Measurements from ENCODE around the gene SMIM26. TPM values are rescaled to one million over a fixed set of nuclear protein-coding genes. Genes with fewer than 3 reads are reported as not detected.
A peak's percentile ranks its signal among the peaks of the same experiment; 100 is the strongest.

SMIM26 gene
- total RNA-seq, 2 experiments from 2014 or later = 61.4 to 64.7 TPM

DNA sequence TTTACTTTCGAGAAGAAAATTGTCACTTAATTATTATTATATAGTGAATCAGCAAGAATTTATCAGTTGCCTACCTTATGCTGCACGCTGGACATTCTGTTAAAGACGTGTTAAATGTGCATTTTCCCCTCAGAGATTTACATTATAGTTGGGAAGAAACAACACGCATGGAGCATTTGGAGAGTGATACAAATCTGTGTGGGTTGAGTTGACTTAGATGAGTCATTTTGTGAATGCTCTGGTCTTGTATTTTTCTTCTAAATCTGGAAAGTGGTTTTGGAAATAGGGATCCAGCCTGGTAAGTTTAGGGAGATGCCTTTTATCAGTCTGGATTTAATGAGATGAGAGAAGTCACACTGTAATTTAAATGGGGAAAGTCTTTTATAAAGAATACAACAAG, 24.0 kb upstream of the SMIM26 start:
- ChIA-PET CTCF (no interaction called here), POLR2A (no interaction called here)
- Mint-ChIP-seq H3K4me1 (no peaks in the 10 kb centered on the region), H3K36me3 (ENCODE audit: low read depth) (peaks cover 70% of the 10 kb centered on the region), H3K4me3 (no peak overlapping the region), H3K27me3 (no peaks in the 10 kb centered on the region), H3K9me3 (no peaks in the 10 kb centered on the region), H3K27ac (no peak overlapping the region)
- DNase-seq = no peak

DNA sequence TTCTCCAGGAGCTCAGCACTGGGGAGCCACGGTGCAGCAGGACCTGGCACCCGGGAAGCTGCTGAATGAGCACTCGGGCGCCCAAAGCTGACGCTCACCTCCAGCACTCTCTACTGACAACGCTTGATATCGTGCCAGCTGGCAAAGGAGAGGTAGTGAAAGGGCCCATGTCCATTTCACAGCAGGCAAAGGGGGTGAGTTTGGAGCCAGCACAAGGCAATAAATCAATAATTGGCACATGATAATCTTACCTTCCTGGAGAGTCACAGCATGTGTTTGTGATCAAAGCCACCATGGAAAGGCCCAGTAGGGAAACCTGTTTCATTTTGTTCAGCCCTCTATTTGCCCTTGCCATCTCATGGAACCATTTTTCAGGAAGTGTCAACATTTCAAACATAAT, 23.3 kb upstream of the SMIM26 start:
- Mint-ChIP-seq H3K4me1 (no peaks in the 10 kb centered on the region), H3K36me3 (ENCODE audit: low read depth) (peaks cover 69% of the 10 kb centered on the region), H3K4me3 (no peak overlapping the region), H3K27me3 (no peaks in the 10 kb centered on the region), H3K9me3 (no peaks in the 10 kb centered on the region), H3K27ac (no peak overlapping the region)
- CTCF ChIA-PET = no interaction called here
- POLR2A ChIA-PET = no interaction called here
- no peak for DNase-seq

GRCh38 chr20:18545566-18545965, 21.7 kb upstream of the SMIM26 start:
- Mint-ChIP-seq H3K4me1 (no peaks in the 10 kb centered on the region), H3K36me3 (ENCODE audit: low read depth) (peaks cover 66% of the 10 kb centered on the region), H3K27me3 (no peaks in the 10 kb centered on the region), H3K4me3 (no peak overlapping the region), H3K9me3 (no peaks in the 10 kb centered on the region), H3K27ac (no peak overlapping the region)
- ChIA-PET POLR2A (interaction anchor here (1.2 kb wide), 1 partner anchor 21 kb away, joined by 4 read pairs; the partner anchor contains the start of gene SMIM26), CTCF (interaction anchor here (0.6 kb wide), 1 partner anchor 40 kb away, joined by 4 read pairs; no protein-coding TSS in a partner anchor)
- no peak for DNase-seq

GRCh38 chr20:18548465-18548864, 18.8 kb upstream of the SMIM26 start:
- H3K4me1 Mint-ChIP-seq = no peaks in the 10 kb centered on the region
- no peak for DNase-seq
- H3K9me3 Mint-ChIP-seq = no peaks in the 10 kb centered on the region
- H3K27ac Mint-ChIP-seq = no peak overlapping the region
- ChIA-PET POLR2A (interaction anchor here (2.2 kb wide), 1 partner anchor 41 kb away, joined by 7 read pairs; the partner anchor contains the start of gene SEC23B), CTCF (no interaction called here)
- H3K36me3 Mint-ChIP-seq (ENCODE audit: low read depth) = peaks cover 63% of the 10 kb centered on the region
- H3K4me3 Mint-ChIP-seq = no peak overlapping the region
- H3K27me3 Mint-ChIP-seq = no peaks in the 10 kb centered on the region

DNA sequence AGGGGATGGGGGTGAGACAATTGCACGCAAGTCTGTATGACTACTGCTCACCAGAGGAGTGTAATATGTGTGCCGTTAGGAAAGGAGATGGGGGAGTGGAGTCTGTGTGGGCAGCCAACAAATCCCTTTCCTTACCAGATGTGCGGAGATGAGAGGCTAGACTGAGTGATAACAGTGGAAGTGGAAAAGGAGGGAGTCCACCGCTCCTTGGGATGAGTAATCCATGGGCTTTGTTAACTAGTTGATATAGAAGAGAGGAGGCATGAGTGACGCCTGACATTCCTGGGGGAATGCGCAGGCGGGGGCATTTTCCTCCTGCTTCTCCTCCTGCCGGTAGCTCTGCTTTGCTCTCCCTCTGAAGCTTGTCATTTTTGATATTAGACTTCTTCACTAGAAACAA, 13.5 kb upstream of the SMIM26 start:
- CTCF ChIA-PET = no interaction called here

GRCh38 chr20:18567739-18568091, 483 bp downstream of the SMIM26 start:
- CTCF ChIA-PET = no interaction called here
- H3K4me3 Mint-ChIP-seq = peak overlapping the region; percentile 95
- peaks cover 39% of the 10 kb centered on the region for H3K36me3 Mint-ChIP-seq (ENCODE audit: low read depth)
- H3K27me3 Mint-ChIP-seq = no peaks in the 10 kb centered on the region
- H3K27ac Mint-ChIP-seq = peak overlapping the region; percentile 89
- POLR2A ChIA-PET = interaction anchor here (2.1 to 3.8 kb wide), 2 partner anchors 60 to 101 kb away, joined by 9 to 25 read pairs; partner anchors contain the start of genes DZANK1, POLR3F and SEC23B
- DNase-seq = no peak
- H3K4me1 Mint-ChIP-seq = peaks cover 23% of the 10 kb centered on the region
- H3K9me3 Mint-ChIP-seq = peaks cover 3% of the 10 kb centered on the region

More for the DNA sequence above, 13.5 kb upstream of the SMIM26 start:
- Mint-ChIP-seq H3K27ac (no peak overlapping the region), H3K27me3 (no peaks in the 10 kb centered on the region), H3K36me3 (ENCODE audit: low read depth) (peaks cover 60% of the 10 kb centered on the region), H3K4me3 (no peak overlapping the region), H3K9me3 (no peaks in the 10 kb centered on the region), H3K4me1 (no peaks in the 10 kb centered on the region)
- POLR2A ChIA-PET = interaction anchor here (1.5 kb wide), 1 partner anchor 46 kb away, joined by 4 read pairs; the partner anchor contains the start of gene SEC23B
- DNase-seq = no peak

GRCh38 chr20:18571009-18571408, 3.8 kb downstream of the SMIM26 start:
- H3K9me3 Mint-ChIP-seq = peaks cover 3% of the 10 kb centered on the region
- peaks cover 35% of the 10 kb centered on the region for H3K36me3 Mint-ChIP-seq (ENCODE audit: low read depth)
- H3K27me3 Mint-ChIP-seq = no peaks in the 10 kb centered on the region
- H3K4me1 Mint-ChIP-seq = peaks cover 21% of the 10 kb centered on the region
- no peak overlapping the region for H3K4me3 Mint-ChIP-seq
- CTCF ChIA-PET = interaction anchor here (0.6 kb wide), 1 partner anchor 43 kb away, joined by 3 read pairs; no protein-coding TSS in a partner anchor
- DNase-seq = no peak
- POLR2A ChIA-PET = no interaction called here
- H3K27ac Mint-ChIP-seq = no peak overlapping the region

DNA sequence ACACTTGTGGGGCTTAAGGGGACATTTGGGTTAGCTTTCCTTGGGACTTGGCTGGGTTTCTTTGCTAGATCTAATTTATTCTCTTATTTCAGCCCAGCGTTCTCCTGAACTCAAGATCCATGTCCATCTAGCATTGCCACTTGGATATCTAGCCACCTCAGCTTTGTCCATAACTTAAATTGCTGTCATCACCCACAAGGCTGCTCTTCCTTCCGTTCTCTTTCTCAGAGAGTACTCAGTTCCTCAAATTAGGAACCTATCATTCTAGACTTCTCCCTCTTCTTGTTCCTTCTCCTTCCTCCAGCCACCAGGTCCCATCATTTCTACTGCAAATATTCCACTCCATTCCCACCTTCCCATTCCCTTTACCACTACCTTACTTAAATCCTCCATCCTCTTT, 4.3 kb downstream of the SMIM26 start:
- H3K4me1 Mint-ChIP-seq = peaks cover 18% of the 10 kb centered on the region
- H3K36me3 Mint-ChIP-seq (ENCODE audit: low read depth) = peaks cover 35% of the 10 kb centered on the region
- H3K9me3 Mint-ChIP-seq = peaks cover 3% of the 10 kb centered on the region
- ChIA-PET CTCF (no interaction called here), POLR2A (no interaction called here)
- no peaks in the 10 kb centered on the region for H3K27me3 Mint-ChIP-seq
- H3K4me3 Mint-ChIP-seq = no peak overlapping the region
- DNase-seq = no peak
- H3K27ac Mint-ChIP-seq = no peak overlapping the region

GRCh38 chr20:18577942-18578341, 10.7 kb downstream of the SMIM26 start:
- CTCF ChIA-PET = no interaction called here

DNA sequence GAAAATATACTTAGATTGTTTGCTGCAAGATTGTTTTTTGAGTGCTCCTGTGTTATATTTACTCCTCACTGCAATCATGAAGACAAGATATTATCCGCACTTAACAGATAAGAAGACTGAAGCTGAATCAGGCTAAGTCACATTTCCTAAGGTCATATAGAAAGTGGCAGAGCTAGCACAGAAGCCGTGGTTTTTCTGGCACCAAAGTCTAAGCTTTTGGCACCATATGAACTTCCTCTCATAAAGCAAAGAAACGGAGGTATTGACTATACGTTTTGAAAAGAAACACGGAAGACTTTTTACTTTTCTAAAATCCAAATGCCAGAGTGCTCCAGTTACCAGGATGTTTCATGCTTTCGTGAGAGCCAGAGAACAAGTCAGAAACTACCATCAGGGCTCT, 11.3 kb downstream of the SMIM26 start:
- Mint-ChIP-seq H3K4me1 (peaks cover 3% of the 10 kb centered on the region), H3K4me3 (no peak overlapping the region), H3K9me3 (no peaks in the 10 kb centered on the region), H3K27ac (no peak overlapping the region), H3K36me3 (ENCODE audit: low read depth) (no peaks in the 10 kb centered on the region), H3K27me3 (no peaks in the 10 kb centered on the region)
- CTCF ChIA-PET = no interaction called here
- DNase-seq = no peak
- POLR2A ChIA-PET = no interaction called here

More at GRCh38 chr20:18577942-18578341, 10.7 kb downstream of the SMIM26 start:
- Mint-ChIP-seq H3K27me3 (no peaks in the 10 kb centered on the region), H3K27ac (no peak overlapping the region), H3K4me3 (no peak overlapping the region), H3K36me3 (ENCODE audit: low read depth) (no peaks in the 10 kb centered on the region), H3K4me1 (peaks cover 3% of the 10 kb centered on the region), H3K9me3 (no peaks in the 10 kb centered on the region)
- POLR2A ChIA-PET = no interaction called here
- DNase-seq = no peak

DNA sequence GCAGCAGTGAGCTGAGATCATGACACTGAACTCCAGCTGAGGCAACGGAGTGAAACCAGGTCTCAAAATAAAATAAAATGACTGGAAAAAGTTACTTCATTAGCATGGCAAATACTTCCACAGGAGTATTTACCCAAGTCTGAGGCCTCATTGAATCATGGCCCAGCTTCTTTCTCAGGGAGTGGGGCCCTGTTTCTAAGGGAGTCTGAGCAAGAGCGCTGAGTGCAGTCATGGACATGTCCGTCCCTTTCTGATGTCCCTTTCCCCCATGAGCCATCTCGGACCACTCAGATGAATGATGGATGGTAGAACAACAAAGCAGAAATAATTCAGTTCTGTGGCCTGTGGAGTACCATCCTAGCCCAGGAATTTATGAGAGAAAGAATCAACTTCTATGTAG, 12.8 kb downstream of the SMIM26 start:
- Mint-ChIP-seq H3K4me1 (peaks cover 3% of the 10 kb centered on the region), H3K4me3 (no peak overlapping the region), H3K27me3 (peaks cover 6% of the 10 kb centered on the region), H3K27ac (no peak overlapping the region), H3K9me3 (no peaks in the 10 kb centered on the region), H3K36me3 (ENCODE audit: low read depth) (no peaks in the 10 kb centered on the region)
- POLR2A ChIA-PET = no interaction called here
- CTCF ChIA-PET = no interaction called here
- DNase-seq = no peak

GRCh38 chr20:18585134-18585533, 17.9 kb downstream of the SMIM26 start:
- no peak overlapping the region for H3K4me3 Mint-ChIP-seq
- POLR2A ChIA-PET = interaction anchor here (1.2 kb wide), 1 partner anchor 18 kb away, joined by 3 read pairs; the partner anchor contains the start of gene SMIM26
- peaks cover 25% of the 10 kb centered on the region for H3K4me1 Mint-ChIP-seq
- H3K9me3 Mint-ChIP-seq = no peaks in the 10 kb centered on the region
- H3K27me3 Mint-ChIP-seq = peaks cover 6% of the 10 kb centered on the region
- H3K27ac Mint-ChIP-seq = no peak overlapping the region
- no peaks in the 10 kb centered on the region for H3K36me3 Mint-ChIP-seq (ENCODE audit: low read depth)
- DNase-seq = no peak
- CTCF ChIA-PET = no interaction called here

DNA sequence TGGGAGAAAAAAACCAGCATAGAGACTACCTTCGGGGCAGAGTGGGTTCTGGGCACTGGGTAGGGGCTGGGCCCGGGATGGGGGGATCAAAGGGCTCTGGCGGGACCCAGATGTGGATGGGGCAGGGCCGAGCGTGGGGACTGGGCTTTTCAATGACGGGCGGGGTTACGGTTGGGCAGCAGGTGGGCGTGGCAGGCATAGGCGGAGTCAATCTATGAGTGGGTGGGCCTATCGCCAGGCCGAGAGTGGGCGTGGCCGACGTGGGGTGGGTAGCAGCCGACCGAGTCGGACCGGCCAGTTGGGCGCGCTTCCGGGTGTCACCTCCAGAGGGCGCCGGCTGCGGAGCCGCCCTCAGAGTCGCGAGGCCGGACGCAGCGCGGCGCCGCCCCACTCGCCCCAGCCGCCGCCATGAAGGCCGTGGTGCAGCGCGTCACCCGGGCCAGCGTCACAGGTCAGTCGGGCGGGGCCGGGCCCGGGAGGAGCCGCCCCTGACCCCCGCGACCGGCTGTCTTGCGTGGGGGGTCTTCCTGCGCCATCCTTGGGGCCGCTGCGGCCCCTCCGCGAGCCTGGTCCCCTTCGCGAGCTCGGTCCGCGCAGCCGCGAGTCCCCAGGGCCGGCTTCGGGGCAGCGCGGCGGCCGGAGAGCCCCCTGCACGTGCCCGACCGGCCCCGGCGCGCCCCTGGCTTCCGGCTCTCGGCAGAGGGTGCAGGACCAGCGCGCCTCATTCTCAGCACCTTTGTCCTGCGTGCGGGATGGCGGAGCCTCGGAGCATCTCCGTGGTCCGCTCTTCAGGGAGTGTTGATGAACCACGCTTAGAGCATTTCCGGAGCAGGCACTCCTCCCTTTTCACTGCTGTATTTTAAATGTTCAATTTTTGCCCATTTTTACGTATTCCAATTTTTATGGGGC, 20.7 kb downstream of the SMIM26 start, which contains the start of gene DTD1:
TSS of gene DTD1 (plus strand) at position 390 of the 909 bp plus-strand sequence. CDS start at position 409, 19 bp downstream.
- Mint-ChIP-seq H3K9me3 (no peaks in the 10 kb centered on the region), H3K27ac (peak within 1 kb of the TSS; percentile 73), H3K4me3 (peak within 1 kb of the TSS; percentile 89), H3K36me3 (ENCODE audit: low read depth) (no peaks in the 10 kb centered on the region), H3K27me3 (peaks cover 6% of the 10 kb centered on the region), H3K4me1 (peaks cover 27% of the 10 kb centered on the region)
- peak; percentile 91 for DNase-seq
- CTCF ChIA-PET = interaction anchor here (0.5 to 1.5 kb wide), 3 partner anchors 21 to 115 kb away, joined by 3 read pairs; partner anchors contain the start of genes SEC23B and SMIM26
- POLR2A ChIA-PET = interaction anchor here (0.5 to 2.0 kb wide), 5 partner anchors 21 to 450 kb away, joined by 3 to 16 read pairs (median 4); partner anchors contain the start of genes DZANK1, POLR3F, SEC23B and SMIM26

Measured in activated CD4-positive, alpha-beta memory T cell treated with anti-CD3 and anti-CD28 coated beads, Interleukin-2, amount 10 ng/mL, durations not matched to agents 7 days and 5 days (primary cell).